Spleen (tissue), 11 donors: ENCODE measurements around the gene PLXNB1. TPM values are rescaled to one million over a fixed set of nuclear protein-coding genes. Genes with fewer than 3 reads are reported as not detected.

ENCODE experiments used
- DNase-seq: peaks from one replicate; pipeline ENCODE4 v3.0.0-alpha.2; 2020
- H3K27ac ChIP-seq, 8 donors: fragments of 200-600 bp; sonication (generic) in 7 of 8; 1 replicate in 4 of 8; 2 replicates in 4 of 8; pipeline versions ENCODE4 v1.5.0 to v1.8.0; 2016 to 2021; ENCODE audit warnings: inconsistent platforms in 4 of 8, mild to moderate bottlenecking in 4 of 8, moderate library complexity in 1 of 8
- H3K27me3 ChIP-seq, 7 donors: fragments of 200-600 bp; sonication (generic) in 6 of 7; replicated peaks in 1 of 7; 1 replicate in 4 of 7; 2 replicates in 3 of 7; pipeline versions ENCODE4 v1.5.0 to v1.8.0; 2016 to 2021; ENCODE audit warnings: inconsistent platforms in 3 of 7, mild to moderate bottlenecking in 1 of 7
- H3K36me3 ChIP-seq, 6 donors: fragments of 200-600 bp; sonication (generic) in 5 of 6; 1 replicate in 4 of 6; 2 replicates in 2 of 6; pipeline versions ENCODE4 v1.5.0 to v1.8.0; 2016 to 2021; ENCODE audit warnings: inconsistent platforms in 2 of 6
- H3K4me1 ChIP-seq, 6 donors: fragments of 200-600 bp; sonication (generic) in 5 of 6; 1 replicate in 3 of 6; 2 replicates in 3 of 6; pipeline versions ENCODE4 v1.5.0 to v1.8.0; 2016 to 2021; ENCODE audit warnings: inconsistent platforms in 3 of 6
- H3K4me3 ChIP-seq, 8 donors: fragments of 200-600 bp; sonication (generic) in 7 of 8; 1 replicate in 4 of 8; 2 replicates in 4 of 8; pipeline versions ENCODE4 v1.5.0 to v1.8.0; 2016 to 2021; ENCODE audit warnings: inconsistent platforms in 4 of 8, mild to moderate bottlenecking in 4 of 8, moderate library complexity in 2 of 8
- H3K9me3 ChIP-seq, 8 donors: fragments of 200-600 bp; sonication (generic) in 7 of 8; 1 replicate in 4 of 8; 2 replicates in 4 of 8; pipeline versions ENCODE4 v1.5.0 to v1.8.0; 2016 to 2021; ENCODE audit warnings: inconsistent platforms in 4 of 8
- POLR2A ChIP-seq, 3 donors: fragments of 450-650 bp; IDR thresholded peaks; one replicate each; pipeline ENCODE4 v1.5.1; 2017; ENCODE audit warnings: antibody characterized with exemption in 3 of 3, mild to moderate bottlenecking in 1 of 3
- POLR2AphosphoS5 ChIP-seq, 3 donors: sonication (generic); formaldehyde crosslinking; IDR thresholded peaks; one replicate each; pipeline ENCODE4 v1.5.1; 2017; ENCODE audit warnings: antibody characterized with exemption in 3 of 3
- WGBS, 5 donors: extraction: QIAGEN DNeasy Blood & Tissue Kit in 3 of 5; methylation state at CpG; one replicate each; pipeline versions ENCODE4 v1.1.5 to v1.1.7; 2013 to 2018; 5-methylcytosine and 5-hydroxymethylcytosine counted together
- intact Hi-C: fragments of 100-400 bp; cut with DNase I; formaldehyde crosslinking; loops from one replicate; pipeline ENCODE4 v1.15.0; 2023; ENCODE audit warnings: low total_unique reads
- polyA plus RNA-seq, 3 donors: library from polyadenylated mRNA; stranded (reverse); fragments of 200-250 nt; gene quantifications; one replicate each; pipeline ENCODE4 v1.2.1, GENCODE V29; 2013
- total RNA-seq, 7 donors: library from RNA; depleted of rRNA in 3 of 7; stranded (reverse); fragments of >200 nt in 3 of 7; fragmentation: NEBNext Ultra II Directional in 4 of 7; extraction: Animal tissue kit (Norgen Biotek cat#: 25700) in 4 of 7; gene quantifications; one replicate each; pipeline versions ENCODE4 v1.1.0 to v1.2.1, GENCODE V29; 2016 to 2021
- TF ChIP-seq, protein P1 (sequence below), 11 experiments: fragments of 200-600 bp in 7 of 11; fragments of 450-650 bp in 4 of 11; sonication (generic) in 4 of 11; IDR thresholded peaks in 8 of 11; conservative IDR thresholded peaks in 3 of 11; 1 replicate in 7 of 11; 2 replicates in 4 of 11; pipeline versions ENCODE4 v1.4.0 to v1.8.0; 2016 to 2021; ENCODE audit warnings: antibody characterized with exemption in 11 of 11, inconsistent platforms in 4 of 11, mild to moderate bottlenecking in 1 of 11
- donor health status: healthy with polysubstance abuse.
- donor health status: DM: no; HTN: no; CAD: no; lungs with moderate emphysema.
- donor health status: DM: no; HTN: no; CAD: no.
- donor health status: Bipolar disorder and iron deficiency.
- donor health status: healthy.
- donor health status: DM: no; HTN: no; CAD: no.
- donor health status: DM: yes; HTN: yes; CAD: no.

The PLXNB1 gene
- total and polyA plus RNA-seq, 10 donors = 12.3 to 95.9 (median 54.2) TPM

DNA sequence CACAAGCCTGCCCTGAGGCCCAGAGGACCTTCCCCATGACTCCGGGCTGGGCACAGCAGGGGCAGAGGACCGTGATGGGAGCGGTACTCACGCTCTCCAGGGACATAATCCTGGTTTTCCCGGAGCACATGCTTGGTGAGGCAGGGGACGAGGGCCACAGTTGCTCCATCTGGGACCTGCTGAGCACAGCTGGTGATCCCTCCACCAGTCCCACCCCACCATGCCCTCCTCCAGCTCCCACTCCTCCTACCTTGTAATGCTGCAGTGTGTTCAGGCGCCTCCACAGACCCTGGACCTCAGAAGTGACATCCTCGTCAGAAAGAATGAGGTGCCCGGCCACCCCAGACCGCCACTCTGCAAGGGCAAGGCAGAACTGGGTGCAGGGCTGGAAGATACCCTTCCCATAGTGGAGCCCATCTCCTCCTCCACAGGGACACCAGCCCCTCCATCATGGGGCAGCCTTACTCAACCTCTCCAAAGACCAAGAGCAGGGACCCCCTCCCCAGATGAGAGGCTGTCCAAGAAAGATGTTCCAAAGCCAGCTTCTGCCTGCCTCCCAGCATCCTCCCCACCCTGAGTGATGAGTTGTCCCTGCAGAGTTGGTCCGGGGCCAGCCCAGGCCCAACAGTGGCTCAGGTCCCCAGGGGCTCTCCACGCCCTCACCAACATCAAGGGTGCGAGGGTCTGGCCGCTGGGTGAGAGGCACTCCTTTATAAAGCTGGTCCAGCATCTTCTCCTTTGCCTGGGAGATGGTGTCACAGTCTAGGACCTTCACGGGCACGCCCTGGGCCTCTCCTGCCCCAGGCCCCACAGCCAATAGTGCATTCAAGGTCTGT, 19.5 kb downstream of the PLXNB1 start:
- intact Hi-C loops = no loop called here
- H3K36me3 ChIP-seq = peaks cover 0 to 86% (median 23%) of the 10 kb centered on the region in 6 donors
- 85 to 95% (median 91%) methylated on average over 7 to 16 of the region's 16 CpGs for WGBS, 5 donors

DNA sequence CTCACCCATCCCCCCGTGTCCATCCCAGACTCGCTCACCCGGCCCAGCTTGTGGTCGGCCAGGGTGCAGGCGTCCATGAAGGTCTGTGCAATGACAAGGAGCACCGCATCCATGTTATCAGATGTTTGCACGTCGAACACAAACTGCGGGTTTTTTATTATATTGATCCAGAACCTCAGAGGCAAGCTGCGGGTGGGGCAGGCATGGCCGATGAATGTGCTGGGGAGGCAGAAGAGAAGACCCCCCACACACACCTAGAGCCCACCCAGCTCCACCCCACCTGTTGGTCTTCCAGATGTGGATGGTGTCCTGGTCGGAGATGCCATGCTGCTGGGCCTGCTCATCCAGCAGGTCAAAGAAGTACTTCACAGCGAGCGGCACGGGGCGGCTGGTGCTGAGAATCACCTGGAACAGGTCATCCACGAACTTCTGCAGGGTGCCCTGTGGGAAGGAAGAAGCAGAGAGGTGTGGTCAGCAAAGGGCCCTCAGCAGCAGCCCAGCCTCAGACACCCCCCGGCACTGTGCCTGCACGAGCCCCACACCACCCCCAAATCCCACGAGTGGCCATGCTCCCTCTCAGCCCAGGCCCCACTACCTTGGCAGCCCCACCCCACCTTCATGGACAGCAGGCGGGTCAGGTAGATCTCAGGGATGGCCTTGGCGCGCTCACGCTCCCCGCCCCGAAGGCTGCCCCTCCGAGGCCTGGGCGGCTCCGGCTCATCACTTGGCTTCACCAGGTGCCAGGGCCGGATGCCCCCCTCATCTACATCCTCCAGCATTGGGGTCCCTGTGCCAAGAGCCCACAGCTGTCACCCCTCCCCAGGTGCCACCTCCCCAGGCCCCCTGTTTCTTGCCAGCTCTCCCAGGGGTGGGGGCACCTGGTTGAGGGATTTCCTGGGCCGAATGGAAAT, 20.3 kb downstream of the PLXNB1 start:
- no peak overlapping the region for H3K27ac ChIP-seq
- no peaks in the 10 kb centered on the region for H3K9me3 ChIP-seq
- H3K27me3 ChIP-seq = no peaks in the 10 kb centered on the region
- intact Hi-C loops = no loop called here
- WGBS, 5 donors = 89 to 94% (median 91%) methylated on average over 28 to 31 of the region's 31 CpGs
- H3K36me3 ChIP-seq = peaks cover 0 to 83% (median 17%) of the 10 kb centered on the region in 6 donors
- TF ChIP-seq POLR2AphosphoS5 (IDR thresholded peaks at IDR 0.05) = no peak
- TF ChIP-seq POLR2A (IDR thresholded peaks at IDR 0.05) = no peak
- H3K4me1 ChIP-seq = peaks cover 0 to 18% (median 3%) of the 10 kb centered on the region in 6 donors
- H3K4me3 ChIP-seq = no peak overlapping the region
- peak; percentile 66 for DNase-seq

More for the DNA sequence above, 19.5 kb downstream of the PLXNB1 start:
- peak; percentile 40 for DNase-seq
- Histone ChIP-seq H3K27me3 (no peaks in the 10 kb centered on the region), H3K4me1 (peaks cover 0 to 14% (median 0%) of the 10 kb centered on the region in 6 donors), H3K4me3 (no peak overlapping the region), H3K27ac (no peak overlapping the region), H3K9me3 (no peaks in the 10 kb centered on the region)
- TF ChIP-seq, protein P1, sequence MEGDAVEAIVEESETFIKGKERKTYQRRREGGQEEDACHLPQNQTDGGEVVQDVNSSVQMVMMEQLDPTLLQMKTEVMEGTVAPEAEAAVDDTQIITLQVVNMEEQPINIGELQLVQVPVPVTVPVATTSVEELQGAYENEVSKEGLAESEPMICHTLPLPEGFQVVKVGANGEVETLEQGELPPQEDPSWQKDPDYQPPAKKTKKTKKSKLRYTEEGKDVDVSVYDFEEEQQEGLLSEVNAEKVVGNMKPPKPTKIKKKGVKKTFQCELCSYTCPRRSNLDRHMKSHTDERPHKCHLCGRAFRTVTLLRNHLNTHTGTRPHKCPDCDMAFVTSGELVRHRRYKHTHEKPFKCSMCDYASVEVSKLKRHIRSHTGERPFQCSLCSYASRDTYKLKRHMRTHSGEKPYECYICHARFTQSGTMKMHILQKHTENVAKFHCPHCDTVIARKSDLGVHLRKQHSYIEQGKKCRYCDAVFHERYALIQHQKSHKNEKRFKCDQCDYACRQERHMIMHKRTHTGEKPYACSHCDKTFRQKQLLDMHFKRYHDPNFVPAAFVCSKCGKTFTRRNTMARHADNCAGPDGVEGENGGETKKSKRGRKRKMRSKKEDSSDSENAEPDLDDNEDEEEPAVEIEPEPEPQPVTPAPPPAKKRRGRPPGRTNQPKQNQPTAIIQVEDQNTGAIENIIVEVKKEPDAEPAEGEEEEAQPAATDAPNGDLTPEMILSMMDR (IDR thresholded peaks at IDR 0.05 in 8 of 11, conservative IDR thresholded peaks at IDR 0.05 in 3 of 11) = no peak
- TF ChIP-seq POLR2AphosphoS5 (IDR thresholded peaks at IDR 0.05) (no peak), POLR2A (IDR thresholded peaks at IDR 0.05) (no peak)

DNA sequence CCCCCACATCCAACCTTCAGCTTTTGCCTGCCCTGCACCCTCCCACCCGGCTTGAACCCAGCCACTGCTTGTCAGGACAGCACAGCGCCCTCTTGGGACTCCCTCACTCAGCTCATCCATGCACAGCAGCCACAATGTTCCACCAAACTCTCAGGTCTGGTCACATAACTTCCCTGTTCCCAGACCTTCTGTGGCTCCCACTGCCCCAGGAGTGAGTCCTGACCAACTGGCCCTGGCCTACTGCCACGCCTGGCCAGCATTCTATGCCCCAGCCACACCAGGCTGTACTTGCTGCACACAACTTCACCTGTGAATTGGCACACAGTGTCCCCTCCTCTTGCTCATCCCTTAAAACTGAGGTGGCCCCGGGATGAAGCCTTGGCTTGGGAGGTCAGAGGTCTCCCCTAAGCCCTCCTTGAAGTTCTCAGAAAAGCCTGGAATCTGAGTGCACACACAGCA, 21.0 kb downstream of the PLXNB1 start:
- no peaks in the 10 kb centered on the region for H3K27me3 ChIP-seq
- H3K4me3 ChIP-seq = no peak overlapping the region
- TF ChIP-seq POLR2A (IDR thresholded peaks at IDR 0.05) = no peak
- no peak for TF ChIP-seq POLR2AphosphoS5 (IDR thresholded peaks at IDR 0.05)
- TF ChIP-seq, protein P1 (IDR thresholded peaks at IDR 0.05 in 8 of 11, conservative IDR thresholded peaks at IDR 0.05 in 3 of 11) = no peak
- H3K27ac ChIP-seq = peak overlapping the region in 2 of 8 donors; percentile 71 to 72
- peaks cover 0 to 25% (median 10%) of the 10 kb centered on the region in 6 donors for H3K4me1 ChIP-seq
- no peaks in the 10 kb centered on the region for H3K9me3 ChIP-seq
- DNase-seq = peak; percentile 55
- 75 to 90% (median 78%) methylated on average over 4 of the region's 4 CpGs for WGBS, 5 donors
- peaks cover 0 to 76% (median 16%) of the 10 kb centered on the region in 6 donors for H3K36me3 ChIP-seq
- intact Hi-C loops = no loop called here

DNA sequence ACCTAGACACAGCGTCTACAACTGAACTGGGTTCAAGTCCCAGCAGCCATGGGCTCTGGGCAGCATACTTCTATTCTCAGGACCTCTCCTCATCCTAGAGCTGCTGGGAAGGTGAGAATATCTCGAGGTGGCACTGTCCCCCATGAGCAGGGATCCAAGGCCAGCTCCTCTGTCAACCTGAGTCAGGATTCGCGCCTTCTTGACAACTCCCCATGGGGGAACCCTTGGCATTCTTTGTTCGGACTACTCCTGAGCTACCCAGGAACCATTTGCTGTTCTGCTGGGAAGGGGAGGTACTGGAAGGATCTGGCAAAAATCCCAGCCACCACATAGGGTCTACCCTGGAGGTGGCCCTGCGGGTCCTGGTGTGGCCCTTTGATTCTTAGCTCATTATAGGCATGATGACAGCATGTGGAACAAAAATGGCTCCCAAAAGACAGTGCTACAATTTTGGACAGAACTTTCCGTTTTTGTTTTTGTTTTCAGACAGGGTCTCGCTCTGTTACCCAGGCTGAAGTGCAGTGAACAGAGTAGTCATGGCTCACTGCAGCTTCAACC, 22.3 kb downstream of the PLXNB1 start:
- Histone ChIP-seq H3K36me3 (peaks cover 0 to 63% (median 10%) of the 10 kb centered on the region in 6 donors), H3K9me3 (no peaks in the 10 kb centered on the region), H3K27me3 (no peaks in the 10 kb centered on the region), H3K27ac (peak overlapping the region in 6 of 8 donors; percentile 4 to 72 (median 49)), H3K4me1 (peaks cover 0 to 37% (median 16%) of the 10 kb centered on the region in 6 donors), H3K4me3 (no peak overlapping the region)
- intact Hi-C loops = no loop called here
- WGBS, 5 donors = 83 to 90% (median 88%) methylated on average over 7 to 8 of the region's 8 CpGs
- peak; percentile 35 for DNase-seq
- no peak for TF ChIP-seq POLR2A (IDR thresholded peaks at IDR 0.05)
- TF ChIP-seq POLR2AphosphoS5 (IDR thresholded peaks at IDR 0.05) = no peak
- TF ChIP-seq, protein P1 (IDR thresholded peaks at IDR 0.05 in 8 of 11, conservative IDR thresholded peaks at IDR 0.05 in 3 of 11) = no peak
